T-helper 2 cell treated with Interferon-gamma antibody and Interleukin-4, amounts not matched to agents 100 ng/mL and 5 ng/mL, for 36 hours (primary cell): ENCODE data around the gene BPI. TPM values are rescaled to one million over a fixed set of nuclear protein-coding genes. Genes with fewer than 3 reads are reported as not detected.
"Not testable (repeated sequence)": the region's sequence is repeated elsewhere in the genome, so short reads cannot be mapped to it uniquely, and the experiment has no call there.

Source experiments
- intact Hi-C: fragments of 100-400 bp; cut with micrococcal nuclease; formaldehyde crosslinking; loops from one replicate; pipeline ENCODE4 v1.15.1; 2023
- total RNA-seq: library from RNA; stranded (reverse); gene quantifications from 2 replicates; pipeline ENCODE4 v1.2.3, GENCODE V29; 2022

The BPI gene
- total RNA-seq, 1 donor from 2014 or later, result not detected

DNA sequence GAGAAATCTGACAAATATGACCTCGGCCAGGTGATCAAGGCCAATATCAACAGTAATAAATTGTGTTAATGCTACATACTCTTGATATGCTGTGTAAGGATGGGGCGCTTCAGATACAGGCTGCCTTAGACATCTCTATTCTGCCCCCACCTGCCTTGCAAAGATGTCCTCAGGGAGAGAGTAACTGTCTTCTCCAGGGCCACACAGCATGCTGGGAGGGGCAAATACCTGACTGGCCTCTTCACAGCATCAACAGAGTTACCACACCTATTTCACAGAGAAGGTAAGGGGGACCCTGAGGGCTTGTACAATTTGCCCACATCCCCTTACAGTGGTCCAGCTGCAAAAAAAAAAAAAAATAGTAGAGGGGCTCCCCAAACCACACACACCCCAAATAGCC lies 26.3 kb upstream of the BPI start:
- intact Hi-C loops, result no loop called here

DNA sequence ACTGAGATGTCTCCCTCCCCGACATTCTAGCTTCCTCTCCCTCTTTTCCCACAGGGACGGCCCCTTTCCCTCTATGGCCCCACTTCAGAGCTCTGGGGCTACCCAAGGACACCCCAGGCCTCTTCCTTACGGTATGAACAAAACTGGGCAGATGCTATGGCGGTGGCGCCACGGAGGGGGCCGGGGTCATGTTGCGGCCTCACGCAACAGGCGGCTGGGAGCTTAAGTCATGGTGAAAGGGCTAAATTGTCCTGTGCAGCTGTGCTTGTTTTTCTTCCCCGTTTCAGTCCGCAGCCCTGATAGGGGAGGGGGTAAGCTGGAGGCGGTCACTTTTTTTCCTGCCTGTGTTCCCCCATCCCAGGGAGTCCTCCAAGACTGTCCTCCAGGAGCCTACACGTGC lies 25.8 kb upstream of the BPI start:
- intact Hi-C loops, result no loop called here

GRCh38 chr20:38278763-38279162 lies 25.2 kb upstream of the BPI start:
- intact Hi-C loops, result no loop called here

DNA sequence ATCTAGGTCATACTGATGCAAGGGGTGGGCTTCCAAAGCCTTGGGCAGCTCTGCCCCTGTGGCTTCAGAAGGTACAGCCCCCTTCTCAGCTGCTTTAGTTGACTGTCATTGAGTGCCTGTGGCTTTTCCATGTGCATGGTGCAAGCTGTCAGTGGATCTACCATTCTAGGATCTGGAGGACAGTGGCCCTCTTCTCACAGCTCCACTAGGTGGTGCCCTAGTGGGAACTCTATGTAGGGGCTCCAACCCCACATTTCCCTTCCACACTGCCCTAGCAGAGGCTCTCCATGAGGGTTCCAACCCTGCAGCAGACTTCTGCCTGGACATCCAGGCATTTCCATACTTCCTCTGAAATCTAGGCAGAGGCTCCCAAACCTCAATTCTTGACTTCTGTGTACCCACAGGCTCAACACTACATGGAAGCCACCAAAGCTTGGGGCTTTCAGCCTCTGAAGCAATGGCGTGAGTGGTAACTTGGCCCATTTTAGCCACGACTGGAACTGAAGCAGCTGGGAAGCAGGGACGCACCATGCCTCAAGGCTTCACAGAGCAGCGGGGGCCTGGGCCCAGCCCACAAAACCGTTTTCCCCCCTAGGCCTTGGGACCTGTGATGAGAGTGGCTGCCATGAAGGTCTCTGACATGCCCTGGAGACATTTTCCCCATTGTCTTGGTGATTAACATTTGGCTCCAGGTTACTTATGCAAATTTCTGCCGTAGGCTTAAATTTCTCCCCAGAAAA lies 22.6 kb upstream of the BPI start:
- intact Hi-C loops, result not testable (repeated sequence)

DNA sequence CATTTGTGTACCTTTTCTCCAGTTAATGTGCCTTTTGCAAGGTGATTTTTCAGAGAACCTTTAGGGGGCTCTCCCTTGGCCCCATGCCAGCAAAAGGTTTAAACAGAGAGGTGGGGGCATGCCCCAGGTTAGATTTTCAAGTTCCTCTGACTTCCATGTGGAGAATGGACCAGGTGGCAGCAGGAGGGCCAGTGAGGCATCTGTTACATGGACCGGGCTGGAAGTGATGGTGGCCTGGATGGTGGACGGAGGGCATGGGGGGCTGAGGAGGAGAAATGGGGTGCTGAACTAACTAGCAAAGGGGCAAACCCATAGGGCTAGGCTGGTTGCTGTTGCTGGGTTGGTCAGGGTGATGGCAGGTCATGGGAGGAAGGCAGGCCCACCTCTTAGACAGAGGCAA lies 20.7 kb upstream of the BPI start:
- intact Hi-C loops, result no loop called here

- intact Hi-C loops, result not testable (repeated sequence)
Observed at GRCh38 chr20:38284066-38284650, 19.8 kb upstream of the BPI start.

DNA sequence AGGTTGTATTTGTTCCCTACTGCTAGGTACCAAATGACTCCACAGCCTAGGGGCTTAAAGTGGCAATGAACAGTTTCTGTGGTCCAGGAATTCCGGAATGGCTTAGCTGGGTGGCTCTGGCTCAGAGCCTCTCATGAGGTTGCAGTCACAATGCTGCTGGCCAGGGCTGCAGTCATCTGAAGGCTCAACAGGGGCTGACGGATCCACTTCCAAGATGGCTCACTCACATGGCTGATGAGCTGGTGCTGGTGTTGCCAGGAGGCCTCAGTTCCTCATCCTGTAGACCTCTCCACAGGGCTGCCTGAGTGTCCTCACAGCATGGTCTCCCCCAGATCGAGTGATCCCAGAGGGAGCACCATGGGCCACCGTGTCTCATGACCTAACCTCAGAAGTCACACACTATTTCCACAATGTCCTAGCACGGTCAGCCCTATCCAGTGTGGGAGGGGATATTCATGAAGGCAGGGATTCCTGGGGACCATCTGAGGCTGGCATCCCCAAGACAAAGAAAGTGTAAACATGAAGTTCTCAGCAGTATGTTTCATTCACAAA lies 19.0 kb upstream of the BPI start:
- intact Hi-C loops, result no loop called here

- intact Hi-C loops, result no loop called here
Observed at GRCh38 chr20:38286586-38287531, 17.1 kb upstream of the BPI start.

- intact Hi-C loops, result no loop called here
Observed at GRCh38 chr20:38290829-38291814, 12.8 kb upstream of the BPI start.

DNA sequence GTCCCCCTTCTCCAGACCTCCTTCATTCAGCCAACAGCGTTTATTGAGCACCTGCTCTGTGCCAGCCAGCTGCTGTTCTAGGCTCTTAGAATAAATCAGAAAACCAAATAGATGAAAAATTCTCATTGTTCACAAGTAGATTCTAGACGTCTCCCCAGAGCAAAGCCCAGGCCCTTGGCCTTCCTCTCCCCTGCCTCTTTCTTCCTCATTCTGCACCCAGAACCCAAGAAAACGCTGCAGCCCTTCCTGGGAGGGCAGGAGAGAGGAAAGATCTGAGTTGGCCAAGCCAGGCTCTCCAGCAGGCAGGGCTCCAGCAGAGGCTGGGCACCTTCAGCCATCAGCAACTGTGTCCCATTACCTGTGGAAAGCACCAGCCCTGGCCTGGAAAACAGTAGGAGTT lies 12.0 kb upstream of the BPI start:
- intact Hi-C loops, result no loop called here

GRCh38 chr20:38293491-38294065 lies 10.4 kb upstream of the BPI start:
- intact Hi-C loops, result no loop called here

DNA sequence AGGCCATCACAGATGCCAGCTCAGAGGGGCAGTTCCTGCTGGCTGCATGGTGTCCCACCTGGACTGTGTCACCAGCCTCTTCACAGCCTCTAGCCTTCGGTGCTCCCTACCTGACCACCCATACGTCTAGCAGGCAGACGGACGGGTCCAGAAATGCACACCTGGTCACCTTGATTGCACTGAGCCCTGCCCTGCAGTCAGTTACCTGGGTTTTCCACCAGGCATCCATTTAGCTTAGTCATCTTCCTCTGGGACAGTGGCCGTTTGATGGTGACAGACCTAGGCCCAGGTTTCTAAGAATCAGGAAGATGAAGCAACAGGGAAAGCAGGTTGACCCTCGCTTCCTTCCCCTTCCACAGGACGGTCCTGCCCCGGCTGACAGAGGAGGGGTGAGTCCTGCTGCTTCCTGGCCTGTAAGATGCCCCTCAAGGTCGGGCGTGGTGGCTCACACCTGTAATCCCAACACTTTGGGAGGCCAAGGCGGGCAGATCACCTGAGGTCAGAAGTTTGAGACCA lies 9.8 kb upstream of the BPI start:
- intact Hi-C loops, result no loop called here

DNA sequence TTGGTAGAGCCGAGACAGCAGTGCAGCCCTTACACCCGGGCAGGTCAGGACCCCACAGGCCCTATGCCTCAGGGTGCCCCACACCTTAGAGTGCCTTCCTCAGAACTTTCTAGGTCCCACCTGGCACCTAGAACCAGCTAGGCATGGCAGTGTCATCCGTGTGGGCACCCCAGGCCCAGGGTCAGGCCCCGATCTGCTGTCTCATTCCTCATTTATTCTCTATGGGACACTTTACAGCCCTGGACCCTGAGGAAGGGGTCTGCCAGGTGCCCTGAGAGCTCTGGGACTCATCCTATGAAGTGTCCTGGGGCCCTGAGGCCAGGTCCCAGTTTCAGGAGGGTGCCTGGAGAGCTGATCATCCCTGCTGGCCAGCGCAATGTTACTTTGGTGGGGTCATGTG lies 8.1 kb upstream of the BPI start:
- intact Hi-C loops, result no loop called here

GRCh38 chr20:38296433-38296832 lies 7.5 kb upstream of the BPI start:
- intact Hi-C loops, result no loop called here

DNA sequence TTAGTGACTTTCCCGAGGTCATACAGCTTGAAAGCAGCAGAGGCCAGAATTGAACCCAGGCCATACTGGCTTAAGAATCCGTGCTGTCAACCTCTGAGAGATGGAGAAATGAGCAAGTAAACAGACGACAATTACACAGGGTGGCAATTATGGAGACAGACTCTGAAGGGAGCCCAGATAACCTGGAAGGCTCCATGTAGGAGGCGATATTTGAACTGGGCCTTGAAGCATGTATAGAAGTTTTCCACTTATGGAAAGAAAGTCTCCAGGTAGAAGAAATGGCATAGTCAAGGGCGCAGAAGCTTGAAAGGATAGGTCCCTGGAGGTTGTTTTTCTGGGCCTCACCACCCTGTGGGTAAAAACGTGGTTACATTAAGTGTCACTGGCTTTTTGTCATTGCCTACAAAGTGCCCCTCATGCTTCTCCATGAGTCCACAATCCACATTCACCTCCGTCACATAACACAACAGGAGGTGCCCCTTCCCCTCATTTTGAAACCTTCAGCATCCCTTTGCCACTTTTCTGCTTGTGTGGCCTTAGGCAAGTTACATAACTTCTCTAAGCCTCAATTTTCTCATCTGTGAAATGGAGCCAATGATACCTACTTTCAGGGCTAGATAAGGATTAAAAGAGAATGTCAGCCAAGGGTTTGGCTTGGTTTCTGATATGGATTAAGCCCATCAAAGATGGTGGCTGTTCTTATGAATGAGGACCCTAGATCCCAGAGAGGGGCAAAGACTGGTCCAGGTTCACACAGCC lies 5.9 kb upstream of the BPI start:
- intact Hi-C loops, result no loop called here

GRCh38 chr20:38298768-38299288 lies 5.1 kb upstream of the BPI start:
- intact Hi-C loops, result no loop called here

DNA sequence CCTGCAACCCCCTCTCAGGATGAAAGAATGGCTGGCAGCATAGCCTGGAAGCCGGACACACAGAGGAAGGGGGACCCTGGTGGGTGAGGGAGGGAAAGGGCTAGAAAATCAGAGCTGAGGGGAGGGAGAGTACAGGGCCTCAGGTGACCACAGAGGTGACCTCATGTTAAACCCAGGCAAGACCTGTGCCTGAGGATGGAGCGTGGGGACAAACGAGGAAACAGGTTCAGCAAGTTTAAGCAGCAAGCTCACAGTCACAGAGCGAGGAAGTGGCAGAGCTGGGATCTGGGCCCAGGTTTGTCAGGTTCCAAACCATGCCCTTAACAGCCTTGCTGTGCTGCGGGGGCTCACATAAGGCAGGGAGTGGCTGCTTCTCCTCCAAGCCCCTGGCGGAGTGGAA lies 4.0 kb upstream of the BPI start:
- intact Hi-C loops, result no loop called here

GRCh38 chr20:38300438-38300837 lies 3.5 kb upstream of the BPI start:
- intact Hi-C loops, result no loop called here

DNA sequence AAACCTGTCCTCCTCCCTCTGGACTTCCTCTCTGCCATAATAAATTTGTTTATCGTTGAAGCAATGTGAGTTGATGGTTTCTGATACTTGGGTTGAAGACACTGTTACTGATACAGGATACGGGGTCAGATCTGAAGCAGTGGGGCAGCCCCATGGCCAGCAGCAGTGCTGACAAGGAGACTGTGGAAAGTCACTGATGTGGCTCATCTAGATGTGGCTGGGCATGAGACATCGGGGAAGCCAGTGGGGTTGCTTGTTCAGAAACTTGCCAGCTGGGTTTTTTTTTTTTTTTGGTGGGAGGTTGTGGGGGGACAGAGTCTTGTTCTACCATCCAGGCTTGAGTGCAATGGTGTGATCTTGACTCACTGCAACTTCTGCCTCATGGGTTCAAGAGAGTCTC lies 2.6 kb upstream of the BPI start:
- intact Hi-C loops, result no loop called here
